ENCODE data around the gene PLCB4. TPM values are rescaled to one million over a fixed set of nuclear protein-coding genes. Genes with fewer than 3 reads are reported as not detected.

Gene PLCB4
- total RNA-seq, 1 donor from 2014 or later = 12.0 TPM

DNA sequence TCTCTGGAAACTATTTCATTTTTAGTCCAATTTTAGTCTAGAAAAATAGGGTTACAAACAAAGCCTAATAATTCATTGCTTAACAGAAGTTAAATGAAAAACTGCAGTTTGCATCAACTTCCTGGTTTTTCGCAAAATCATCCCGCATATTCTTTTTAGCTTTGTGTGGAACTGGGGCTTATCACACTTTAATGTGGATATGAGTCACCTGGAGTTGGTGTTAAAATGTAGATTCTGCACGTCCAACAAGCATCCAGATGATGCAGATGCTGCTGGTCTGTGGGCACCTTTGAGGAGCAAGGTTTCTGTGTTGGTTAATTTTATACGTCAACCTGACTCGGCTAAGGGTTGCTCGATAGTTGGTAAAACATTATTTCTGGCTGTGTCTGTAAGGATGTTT, 126.1 kb downstream of the PLCB4 start:
- Histone ChIP-seq H3K36me3 (no peaks in the 10 kb centered on the region), H3K4me1 (no peaks in the 10 kb centered on the region), H3K4me3 (no peak overlapping the region), H3K9me3 (no peaks in the 10 kb centered on the region), H3K27me3 (no peaks in the 10 kb centered on the region), H3K27ac (no peak overlapping the region)
- TF ChIP-seq, protein P1, sequence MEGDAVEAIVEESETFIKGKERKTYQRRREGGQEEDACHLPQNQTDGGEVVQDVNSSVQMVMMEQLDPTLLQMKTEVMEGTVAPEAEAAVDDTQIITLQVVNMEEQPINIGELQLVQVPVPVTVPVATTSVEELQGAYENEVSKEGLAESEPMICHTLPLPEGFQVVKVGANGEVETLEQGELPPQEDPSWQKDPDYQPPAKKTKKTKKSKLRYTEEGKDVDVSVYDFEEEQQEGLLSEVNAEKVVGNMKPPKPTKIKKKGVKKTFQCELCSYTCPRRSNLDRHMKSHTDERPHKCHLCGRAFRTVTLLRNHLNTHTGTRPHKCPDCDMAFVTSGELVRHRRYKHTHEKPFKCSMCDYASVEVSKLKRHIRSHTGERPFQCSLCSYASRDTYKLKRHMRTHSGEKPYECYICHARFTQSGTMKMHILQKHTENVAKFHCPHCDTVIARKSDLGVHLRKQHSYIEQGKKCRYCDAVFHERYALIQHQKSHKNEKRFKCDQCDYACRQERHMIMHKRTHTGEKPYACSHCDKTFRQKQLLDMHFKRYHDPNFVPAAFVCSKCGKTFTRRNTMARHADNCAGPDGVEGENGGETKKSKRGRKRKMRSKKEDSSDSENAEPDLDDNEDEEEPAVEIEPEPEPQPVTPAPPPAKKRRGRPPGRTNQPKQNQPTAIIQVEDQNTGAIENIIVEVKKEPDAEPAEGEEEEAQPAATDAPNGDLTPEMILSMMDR (IDR thresholded peaks at IDR 0.05) = no peak
- TF ChIP-seq POLR2A (IDR thresholded peaks at IDR 0.05) = no peak
- TF ChIP-seq POLR2AphosphoS5 (IDR thresholded peaks at IDR 0.05; ENCODE audit: insufficient read depth in 1 of 2, low read depth in 1 of 2) = no peak
- intact Hi-C loops (cut with DNase I) = no loop called here
- no peak for DNase-seq (ENCODE audit: extremely low spot score in 2 of 2)

DNA sequence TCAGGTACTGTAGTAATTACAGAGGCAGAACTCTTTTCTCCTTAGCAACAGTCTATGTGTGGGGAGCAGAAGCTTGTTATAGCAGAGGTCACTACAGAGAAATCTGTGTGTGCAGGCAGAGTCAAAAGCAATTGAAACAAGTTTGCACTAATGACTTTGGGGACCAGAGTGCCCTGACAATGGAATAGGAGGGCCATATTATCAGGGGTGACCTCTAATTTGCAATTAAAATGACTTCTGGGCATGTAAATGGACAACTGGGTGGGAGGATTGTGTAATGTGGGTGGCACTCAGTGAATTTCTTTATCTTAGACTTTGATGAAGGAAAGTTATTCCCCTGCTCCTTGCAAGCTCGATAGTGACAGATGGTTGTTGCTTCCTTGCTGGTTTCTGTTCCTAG, 127.2 kb downstream of the PLCB4 start:
- Histone ChIP-seq H3K36me3 (no peaks in the 10 kb centered on the region), H3K4me3 (no peak overlapping the region), H3K27ac (no peak overlapping the region), H3K27me3 (no peaks in the 10 kb centered on the region), H3K4me1 (no peaks in the 10 kb centered on the region), H3K9me3 (no peaks in the 10 kb centered on the region)
- DNase-seq (ENCODE audit: extremely low spot score in 2 of 2) = no peak
- TF ChIP-seq POLR2A (IDR thresholded peaks at IDR 0.05) (no peak), POLR2AphosphoS5 (IDR thresholded peaks at IDR 0.05; ENCODE audit: insufficient read depth in 1 of 2, low read depth in 1 of 2) (no peak)
- TF ChIP-seq, protein P1 (IDR thresholded peaks at IDR 0.05) = no peak
- intact Hi-C loops (cut with DNase I) = no loop called here

DNA sequence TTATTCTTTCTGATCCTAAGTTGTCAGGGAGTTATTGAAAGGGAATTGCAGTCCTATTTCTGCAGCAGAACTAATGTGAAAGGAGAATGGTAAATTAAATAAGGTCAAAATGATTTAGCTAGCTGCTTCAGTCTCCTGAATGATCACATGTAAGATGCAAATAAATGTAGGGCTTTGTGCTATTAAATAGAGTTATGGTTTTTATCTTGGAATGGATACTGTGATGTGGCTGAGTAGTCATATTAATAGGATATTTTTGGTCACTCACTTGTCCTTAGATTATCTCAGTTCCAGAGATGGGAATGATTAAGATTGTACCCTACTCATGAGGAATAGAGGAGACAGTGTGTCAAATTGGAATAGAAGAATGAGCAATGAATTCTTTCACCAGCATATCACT, 129.6 kb downstream of the PLCB4 start:
- TF ChIP-seq POLR2AphosphoS5 (IDR thresholded peaks at IDR 0.05; ENCODE audit: insufficient read depth in 1 of 2, low read depth in 1 of 2) (no peak), POLR2A (IDR thresholded peaks at IDR 0.05) (no peak)
- TF ChIP-seq, protein P1 (IDR thresholded peaks at IDR 0.05) = no peak
- Histone ChIP-seq H3K9me3 (no peaks in the 10 kb centered on the region), H3K4me3 (no peak overlapping the region), H3K36me3 (no peaks in the 10 kb centered on the region), H3K4me1 (no peaks in the 10 kb centered on the region), H3K27me3 (no peaks in the 10 kb centered on the region), H3K27ac (no peak overlapping the region)
- intact Hi-C loops (cut with DNase I) = no loop called here
- no peak for DNase-seq (ENCODE audit: extremely low spot score in 2 of 2)

DNA sequence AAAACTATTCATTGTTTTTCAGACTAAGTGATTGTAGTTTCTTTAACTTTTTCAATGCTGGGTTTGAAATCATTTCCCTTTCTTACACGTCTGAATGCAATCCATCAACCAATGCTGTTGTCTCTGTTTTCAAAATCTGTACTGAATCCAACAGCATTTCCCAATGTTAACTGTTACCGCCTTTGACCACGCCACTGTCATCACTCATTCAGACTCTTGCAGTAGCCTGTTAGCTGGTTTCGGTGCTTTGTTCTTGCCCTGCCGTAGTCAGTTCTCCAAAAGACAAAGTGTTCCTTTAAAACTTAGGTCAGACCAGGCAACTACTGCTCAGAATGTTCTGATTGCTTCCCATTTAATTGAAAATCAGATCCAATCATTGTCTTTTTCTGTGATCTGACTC, 131.3 kb downstream of the PLCB4 start:
- TF ChIP-seq POLR2A (IDR thresholded peaks at IDR 0.05) (no peak), POLR2AphosphoS5 (IDR thresholded peaks at IDR 0.05; ENCODE audit: insufficient read depth in 1 of 2, low read depth in 1 of 2) (no peak)
- TF ChIP-seq, protein P1 (IDR thresholded peaks at IDR 0.05) = no peak
- no peaks in the 10 kb centered on the region for H3K36me3 ChIP-seq
- no peaks in the 10 kb centered on the region for H3K9me3 ChIP-seq
- no peak overlapping the region for H3K27ac ChIP-seq
- H3K27me3 ChIP-seq = no peaks in the 10 kb centered on the region
- intact Hi-C loops (cut with DNase I) = no loop called here
- no peaks in the 10 kb centered on the region for H3K4me1 ChIP-seq
- H3K4me3 ChIP-seq = no peak overlapping the region
- no peak for DNase-seq (ENCODE audit: extremely low spot score in 2 of 2)

DNA sequence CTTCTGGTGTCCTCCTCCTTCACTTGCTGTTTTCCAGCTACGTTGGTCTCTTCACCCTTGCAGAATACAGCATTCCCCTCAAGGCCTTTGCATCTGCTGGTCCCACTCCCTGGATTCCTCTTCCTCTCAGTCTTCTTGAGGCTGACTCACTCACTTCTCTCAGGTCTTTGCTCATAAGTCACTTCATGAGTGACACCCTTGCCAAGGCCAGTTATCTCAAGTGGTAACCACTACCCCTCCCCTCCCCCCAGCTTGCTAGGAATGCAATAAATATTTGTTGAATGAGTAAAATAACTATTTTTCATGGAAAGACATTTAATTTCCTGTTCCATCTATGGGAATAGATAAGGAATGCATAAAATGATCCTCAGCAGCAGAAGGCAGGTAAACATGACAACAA, 131.7 kb downstream of the PLCB4 start:
- Histone ChIP-seq H3K27me3 (no peaks in the 10 kb centered on the region), H3K4me1 (no peaks in the 10 kb centered on the region), H3K27ac (no peak overlapping the region), H3K4me3 (no peak overlapping the region), H3K9me3 (no peaks in the 10 kb centered on the region), H3K36me3 (no peaks in the 10 kb centered on the region)
- DNase-seq (ENCODE audit: extremely low spot score in 2 of 2) = no peak
- no peak for TF ChIP-seq POLR2AphosphoS5 (IDR thresholded peaks at IDR 0.05; ENCODE audit: insufficient read depth in 1 of 2, low read depth in 1 of 2)
- TF ChIP-seq POLR2A (IDR thresholded peaks at IDR 0.05) = no peak
- TF ChIP-seq, protein P1 (IDR thresholded peaks at IDR 0.05) = no peak
- intact Hi-C loops (cut with DNase I) = no loop called here

All from vagina (tissue), 2 donors.